ENCODE results near the gene SKP1. TPM values are rescaled to one million over a fixed set of nuclear protein-coding genes. Genes with fewer than 3 reads are reported as not detected.
A peak's percentile ranks its signal among the peaks of the same experiment; 100 is the strongest.

Gene SKP1
- total and polyA plus RNA-seq, 4 donors: 129 to 407 (median 253) TPM

GRCh38 chr5:134133188-134133994 is 43.4 kb downstream of the SKP1 start:
- Histone ChIP-seq H3K9me3 (ENCODE audit: control insufficient read depth in 4 of 4, low read length in 3 of 4) (no peaks in the 10 kb centered on the region), H3K4me3 (ENCODE audit: low read depth in 1 of 3, low read length in 3 of 3) (no peak overlapping the region), H3K9ac (ENCODE audit: low read depth in 1 of 2, low read length in 2 of 2) (no peak overlapping the region), H3K4me1 (ENCODE audit: control insufficient read depth in 4 of 4, insufficient read depth in 4 of 4, low read length in 3 of 4) (peaks cover 0 to 4% (median under 1%) of the 10 kb centered on the region in 4 donors), H3K36me3 (ENCODE audit: control insufficient read depth in 4 of 4, insufficient read depth in 3 of 4, low read depth in 1 of 4, low read length in 3 of 4) (peaks cover 0 to 10% (median under 1%) of the 10 kb centered on the region in 4 donors), H3K27me3 (ENCODE audit: control insufficient read depth in 4 of 4, insufficient read depth in 4 of 4, low read length in 3 of 4) (no peaks in the 10 kb centered on the region), H3K27ac (ENCODE audit: low read depth in 1 of 2, low read length in 2 of 2) (peak overlapping the region in 1 of 2 donors; percentile 16)
- WGBS: 94% methylated on average over 9 of the region's 9 CpGs
- no peak for DNase-seq (ENCODE audit: low spot score)
- TF ChIP-seq HNF4A (conservative IDR thresholded peaks at IDR 0.05) (no peak), ZBTB33 (IDR thresholded peaks at IDR 0.05) (no peak), GABPA (IDR thresholded peaks at IDR 0.05 in 1 of 2, conservative IDR thresholded peaks at IDR 0.05 in 1 of 2) (no peak), YY1 (IDR thresholded peaks at IDR 0.05) (no peak), NR2F2 (IDR thresholded peaks at IDR 0.05) (no peak), JUND (IDR thresholded peaks at IDR 0.05) (no peak), REST (IDR thresholded peaks at IDR 0.05) (no peak), HNF4G (IDR thresholded peaks at IDR 0.05) (no peak), FOXA2 (IDR thresholded peaks at IDR 0.05) (no peak)

- Histone ChIP-seq H3K4me1 (ENCODE audit: control insufficient read depth in 4 of 4, insufficient read depth in 4 of 4, low read length in 3 of 4) (peaks cover 0 to 4% (median under 1%) of the 10 kb centered on the region in 4 donors), H3K9me3 (ENCODE audit: control insufficient read depth in 4 of 4, low read length in 3 of 4) (no peaks in the 10 kb centered on the region), H3K9ac (ENCODE audit: low read depth in 1 of 2, low read length in 2 of 2) (no peak overlapping the region), H3K4me3 (ENCODE audit: low read depth in 1 of 3, low read length in 3 of 3) (no peak overlapping the region), H3K36me3 (ENCODE audit: control insufficient read depth in 4 of 4, insufficient read depth in 3 of 4, low read depth in 1 of 4, low read length in 3 of 4) (peaks cover 0 to 10% (median under 1%) of the 10 kb centered on the region in 4 donors), H3K27ac (ENCODE audit: low read depth in 1 of 2, low read length in 2 of 2) (peak overlapping the region in 1 of 2 donors; percentile 16), H3K27me3 (ENCODE audit: control insufficient read depth in 4 of 4, insufficient read depth in 4 of 4, low read length in 3 of 4) (no peaks in the 10 kb centered on the region)
- TF ChIP-seq JUND (IDR thresholded peaks at IDR 0.05): no peak
- TF ChIP-seq TAF1 (conservative IDR thresholded peaks at IDR 0.05): no peak
- no peak for TF ChIP-seq FOXA2 (IDR thresholded peaks at IDR 0.05)
- TF ChIP-seq SP1 (IDR thresholded peaks at IDR 0.05): no peak
- TF ChIP-seq CTCF (IDR thresholded peaks at IDR 0.05; ENCODE audit: low read depth, low read length, missing input control): no peak
- WGBS: 85% methylated on average over 16 of the region's 16 CpGs
- DNase-seq (ENCODE audit: low spot score): no peak
Measured at GRCh38 chr5:134132372-134133187, 44.2 kb downstream of the SKP1 start.

Data from liver (tissue), 9 donors.